Nephron progenitor cell (in vitro differentiated cells): ENCODE data around the gene LCK.

Experiments
- DNase-seq: peaks from one replicate; pipeline ENCODE4 v3.0.0; 2021
- H3K27ac Mint-ChIP-seq: 2 replicates; pipeline ENCODE4 v1.8.0; 2021; ENCODE audit warnings: mild to moderate bottlenecking, moderate library complexity, mixed read lengths
- H3K27me3 Mint-ChIP-seq: 2 replicates; pipeline ENCODE4 v1.8.0; 2021; ENCODE audit warnings: mild to moderate bottlenecking, low read depth, mixed read lengths; ENCODE audit not compliant: poor library complexity
- H3K36me3 Mint-ChIP-seq: 2 replicates; pipeline ENCODE4 v1.8.0; 2021; ENCODE audit warnings: low read depth, mixed read lengths
- H3K4me1 Mint-ChIP-seq: 2 replicates; pipeline ENCODE4 v1.8.0; 2021; ENCODE audit warnings: mixed read lengths
- H3K4me3 Mint-ChIP-seq: 2 replicates; pipeline ENCODE4 v1.8.0; 2021; ENCODE audit warnings: mild to moderate bottlenecking, moderate library complexity, mixed read lengths
- H3K9me3 Mint-ChIP-seq: 2 replicates; pipeline ENCODE4 v1.8.0; 2021; ENCODE audit warnings: mild to moderate bottlenecking, moderate library complexity, mixed read lengths
- TF ChIP-seq, protein P1 (sequence below): fragments of 200-600 bp; sonication (generic); IDR thresholded peaks from 2 replicates; pipeline ENCODE4 v1.5.0; 2021; ENCODE audit warnings: antibody characterized with exemption

LCK gene

DNA sequence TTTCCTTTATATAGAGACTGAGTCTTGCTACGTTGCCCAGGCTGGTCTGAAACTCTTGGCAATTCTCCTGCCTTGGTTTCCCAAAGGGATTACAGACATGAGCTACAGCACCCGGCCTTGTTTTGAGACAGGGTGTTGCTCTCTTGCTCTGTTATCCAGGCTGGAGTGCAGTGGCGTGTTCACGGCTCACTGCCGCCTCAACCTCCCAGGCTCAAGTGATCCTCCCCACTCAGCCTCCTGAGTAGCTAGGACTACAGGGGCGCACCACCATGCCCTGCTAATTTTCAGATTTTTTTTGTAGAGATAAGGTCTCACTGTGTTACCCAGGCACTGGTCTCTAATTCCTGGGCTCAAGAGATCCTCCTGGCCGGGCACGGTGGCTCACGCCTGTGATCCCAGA lies 14.8 kb downstream of the LCK start:
- Mint-ChIP-seq H3K4me3 (no peak overlapping the region), H3K9me3 (no peaks in the 10 kb centered on the region), H3K4me1 (no peaks in the 10 kb centered on the region), H3K36me3 (no peaks in the 10 kb centered on the region), H3K27ac (no peak overlapping the region), H3K27me3 (peaks cover 14% of the 10 kb centered on the region)
- DNase-seq, result no peak
- TF ChIP-seq, protein P1, sequence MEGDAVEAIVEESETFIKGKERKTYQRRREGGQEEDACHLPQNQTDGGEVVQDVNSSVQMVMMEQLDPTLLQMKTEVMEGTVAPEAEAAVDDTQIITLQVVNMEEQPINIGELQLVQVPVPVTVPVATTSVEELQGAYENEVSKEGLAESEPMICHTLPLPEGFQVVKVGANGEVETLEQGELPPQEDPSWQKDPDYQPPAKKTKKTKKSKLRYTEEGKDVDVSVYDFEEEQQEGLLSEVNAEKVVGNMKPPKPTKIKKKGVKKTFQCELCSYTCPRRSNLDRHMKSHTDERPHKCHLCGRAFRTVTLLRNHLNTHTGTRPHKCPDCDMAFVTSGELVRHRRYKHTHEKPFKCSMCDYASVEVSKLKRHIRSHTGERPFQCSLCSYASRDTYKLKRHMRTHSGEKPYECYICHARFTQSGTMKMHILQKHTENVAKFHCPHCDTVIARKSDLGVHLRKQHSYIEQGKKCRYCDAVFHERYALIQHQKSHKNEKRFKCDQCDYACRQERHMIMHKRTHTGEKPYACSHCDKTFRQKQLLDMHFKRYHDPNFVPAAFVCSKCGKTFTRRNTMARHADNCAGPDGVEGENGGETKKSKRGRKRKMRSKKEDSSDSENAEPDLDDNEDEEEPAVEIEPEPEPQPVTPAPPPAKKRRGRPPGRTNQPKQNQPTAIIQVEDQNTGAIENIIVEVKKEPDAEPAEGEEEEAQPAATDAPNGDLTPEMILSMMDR, result no peak

GRCh38 chr1:32266921-32267591 lies 16.0 kb downstream of the LCK start:
- H3K4me3 Mint-ChIP-seq, result no peak overlapping the region
- H3K9me3 Mint-ChIP-seq, result no peaks in the 10 kb centered on the region
- no peak overlapping the region for H3K27ac Mint-ChIP-seq
- peaks cover 14% of the 10 kb centered on the region for H3K27me3 Mint-ChIP-seq
- no peaks in the 10 kb centered on the region for H3K4me1 Mint-ChIP-seq
- H3K36me3 Mint-ChIP-seq, result no peaks in the 10 kb centered on the region
- no peak for DNase-seq
- TF ChIP-seq, protein P1, result no peak

- no peaks in the 10 kb centered on the region for H3K9me3 Mint-ChIP-seq
- no peak overlapping the region for H3K4me3 Mint-ChIP-seq
- no peak overlapping the region for H3K27ac Mint-ChIP-seq
- H3K27me3 Mint-ChIP-seq, result peaks cover 6% of the 10 kb centered on the region
- TF ChIP-seq, protein P1, result no peak
- H3K36me3 Mint-ChIP-seq, result no peaks in the 10 kb centered on the region
- H3K4me1 Mint-ChIP-seq, result peaks cover 23% of the 10 kb centered on the region
- DNase-seq, result no peak
Observed at GRCh38 chr1:32269744-32270143, 18.7 kb downstream of the LCK start.

DNA sequence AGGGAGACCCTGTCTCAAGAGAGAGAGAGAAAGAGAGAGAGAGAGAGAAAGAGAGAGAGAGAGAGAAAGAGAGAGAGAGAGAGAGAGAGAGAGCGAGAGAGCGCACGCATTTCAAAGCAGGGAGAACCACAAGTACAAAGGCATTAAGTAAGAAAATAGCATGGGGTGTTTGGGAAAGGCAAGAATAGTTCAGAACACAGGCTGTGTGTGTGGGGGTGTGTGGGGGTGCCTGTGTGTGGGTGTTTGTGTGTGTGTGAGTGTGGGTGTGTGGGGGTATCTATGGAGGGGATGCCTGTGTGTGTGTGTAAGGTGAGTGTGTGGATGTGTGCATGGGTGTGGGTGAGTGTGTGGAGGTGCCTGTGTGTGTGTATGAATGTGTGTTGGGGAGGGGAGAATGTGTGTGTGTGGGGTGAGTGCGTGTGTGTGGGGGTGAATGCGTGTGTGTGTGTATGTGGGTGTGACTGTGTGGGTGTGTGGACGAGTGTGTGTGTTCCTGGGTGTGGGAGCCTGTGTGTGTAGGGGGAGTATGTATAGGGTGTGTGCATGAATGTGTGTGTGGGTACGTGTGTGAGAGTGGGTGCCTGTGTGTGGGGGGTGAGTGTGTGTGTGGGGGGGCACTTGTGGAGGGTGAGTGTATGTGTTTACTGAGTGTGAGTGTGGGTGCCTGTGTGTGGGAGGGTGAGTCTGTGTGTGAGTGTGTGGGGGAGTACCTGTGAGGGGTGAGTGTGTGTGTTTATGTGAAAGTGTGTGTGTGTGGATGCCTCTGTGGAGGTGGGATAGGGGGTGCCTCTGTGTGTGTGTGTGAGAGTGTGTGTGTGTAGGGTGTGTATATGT lies 21.7 kb downstream of the LCK start:
- Mint-ChIP-seq H3K9me3 (no peaks in the 10 kb centered on the region), H3K36me3 (no peaks in the 10 kb centered on the region), H3K4me1 (peaks cover 23% of the 10 kb centered on the region), H3K4me3 (no peak overlapping the region), H3K27me3 (peaks cover 8% of the 10 kb centered on the region), H3K27ac (no peak overlapping the region)
- TF ChIP-seq, protein P1, result no peak
- DNase-seq, result no peak

- Mint-ChIP-seq H3K27ac (no peak overlapping the region), H3K9me3 (no peaks in the 10 kb centered on the region), H3K4me3 (no peak overlapping the region), H3K4me1 (peaks cover 23% of the 10 kb centered on the region), H3K27me3 (peaks cover 16% of the 10 kb centered on the region), H3K36me3 (no peaks in the 10 kb centered on the region)
- TF ChIP-seq, protein P1, result no peak
- DNase-seq, result no peak
Observed at GRCh38 chr1:32273391-32274208, 22.5 kb downstream of the LCK start.
